ENCODE results near the gene TPM4. TPM values are rescaled to one million over a fixed set of nuclear protein-coding genes. Genes with fewer than 3 reads are reported as not detected.

TPM4 gene
- polyA plus RNA-seq, 4 donors: 135 to 238 (median 159) TPM

GRCh38 chr19:16060294-16060693 lies 16.0 kb upstream of the TPM4 start:
- no peak for FAIRE-seq
- Histone ChIP-seq H3K9me3 (ENCODE audit: control insufficient read depth in 2 of 2, insufficient read depth in 1 of 2, low read depth in 1 of 2, low read length in 1 of 2) (peaks cover 0 to 17% of the 10 kb centered on the region in 2 donors), H3K27ac (ENCODE audit: low read depth in 1 of 3, low read length in 2 of 3) (no peak overlapping the region), H3K27me3 (ENCODE audit: control insufficient read depth in 3 of 3, insufficient read depth in 3 of 3, low read length in 3 of 3) (no peaks in the 10 kb centered on the region), H3K36me3 (ENCODE audit: control insufficient read depth in 3 of 3, insufficient read depth in 2 of 3, low read depth in 1 of 3, low read length in 3 of 3) (no peaks in the 10 kb centered on the region), H3K4me3 (ENCODE audit: low read depth in 1 of 3, low read length in 3 of 3) (no peak overlapping the region), H3K4me1 (ENCODE audit: control insufficient read depth in 3 of 3, insufficient read depth in 2 of 3, low read depth in 1 of 3, low read length in 2 of 3) (no peaks in the 10 kb centered on the region)
- 14 to 51% (median 15%) methylated on average over 2 of the region's 2 CpGs for WGBS, 3 donors
- no peak for DNase-seq

GRCh38 chr19:16061943-16062342 lies 14.4 kb upstream of the TPM4 start:
- no peaks in the 10 kb centered on the region for H3K27me3 ChIP-seq (ENCODE audit: control insufficient read depth in 3 of 3, insufficient read depth in 3 of 3, low read length in 3 of 3)
- DNase-seq: no peak
- peaks cover 0 to 15% of the 10 kb centered on the region in 2 donors for H3K9me3 ChIP-seq (ENCODE audit: control insufficient read depth in 2 of 2, insufficient read depth in 1 of 2, low read depth in 1 of 2, low read length in 1 of 2)
- no peaks in the 10 kb centered on the region for H3K4me1 ChIP-seq (ENCODE audit: control insufficient read depth in 3 of 3, insufficient read depth in 2 of 3, low read depth in 1 of 3, low read length in 2 of 3)
- H3K27ac ChIP-seq (ENCODE audit: low read depth in 1 of 3, low read length in 2 of 3): no peak overlapping the region
- no peaks in the 10 kb centered on the region for H3K36me3 ChIP-seq (ENCODE audit: control insufficient read depth in 3 of 3, insufficient read depth in 2 of 3, low read depth in 1 of 3, low read length in 3 of 3)
- WGBS, 3 donors: 50 to 77% (median 62%) methylated on average over 4 of the region's 4 CpGs
- H3K4me3 ChIP-seq (ENCODE audit: low read depth in 1 of 3, low read length in 3 of 3): no peak overlapping the region
- FAIRE-seq: no peak

GRCh38 chr19:16062789-16063188 lies 13.5 kb upstream of the TPM4 start:
- WGBS, 3 donors: 59 to 80% (median 71%) methylated on average over 2 of the region's 2 CpGs
- Histone ChIP-seq H3K27me3 (ENCODE audit: control insufficient read depth in 3 of 3, insufficient read depth in 3 of 3, low read length in 3 of 3) (no peaks in the 10 kb centered on the region), H3K36me3 (ENCODE audit: control insufficient read depth in 3 of 3, insufficient read depth in 2 of 3, low read depth in 1 of 3, low read length in 3 of 3) (no peaks in the 10 kb centered on the region), H3K27ac (ENCODE audit: low read depth in 1 of 3, low read length in 2 of 3) (no peak overlapping the region), H3K4me3 (ENCODE audit: low read depth in 1 of 3, low read length in 3 of 3) (no peak overlapping the region), H3K4me1 (ENCODE audit: control insufficient read depth in 3 of 3, insufficient read depth in 2 of 3, low read depth in 1 of 3, low read length in 2 of 3) (no peaks in the 10 kb centered on the region), H3K9me3 (ENCODE audit: control insufficient read depth in 2 of 2, insufficient read depth in 1 of 2, low read depth in 1 of 2, low read length in 1 of 2) (peaks cover 0 to 15% of the 10 kb centered on the region in 2 donors)
- FAIRE-seq (no peak), DNase-seq (peak; percentile 65 to 68)

GRCh38 chr19:16064209-16064889 lies 11.9 kb upstream of the TPM4 start:
- Histone ChIP-seq H3K36me3 (ENCODE audit: control insufficient read depth in 3 of 3, insufficient read depth in 2 of 3, low read depth in 1 of 3, low read length in 3 of 3) (no peaks in the 10 kb centered on the region), H3K9me3 (ENCODE audit: control insufficient read depth in 2 of 2, insufficient read depth in 1 of 2, low read depth in 1 of 2, low read length in 1 of 2) (peaks cover 0 to 15% of the 10 kb centered on the region in 2 donors), H3K27me3 (ENCODE audit: control insufficient read depth in 3 of 3, insufficient read depth in 3 of 3, low read length in 3 of 3) (no peaks in the 10 kb centered on the region), H3K4me1 (ENCODE audit: control insufficient read depth in 3 of 3, insufficient read depth in 2 of 3, low read depth in 1 of 3, low read length in 2 of 3) (no peaks in the 10 kb centered on the region), H3K4me3 (ENCODE audit: low read depth in 1 of 3, low read length in 3 of 3) (no peak overlapping the region), H3K27ac (ENCODE audit: low read depth in 1 of 3, low read length in 2 of 3) (no peak overlapping the region)
- 91 to 95% (median 92%) methylated on average over 16 of the region's 16 CpGs for WGBS, 3 donors
- DNase-seq (no peak), FAIRE-seq (no peak)

GRCh38 chr19:16066611-16067104 lies 9.6 kb upstream of the TPM4 start:
- DNase-seq: peak in 1 of 2 donors; percentile 86
- FAIRE-seq: no peak
- H3K4me1 ChIP-seq (ENCODE audit: control insufficient read depth in 3 of 3, insufficient read depth in 2 of 3, low read depth in 1 of 3, low read length in 2 of 3): peaks cover 6 to 20% (median 8%) of the 10 kb centered on the region in 3 donors
- H3K27ac ChIP-seq (ENCODE audit: low read depth in 1 of 3, low read length in 2 of 3): peak overlapping the region in 1 of 3 donors; percentile 85
- no peak overlapping the region for H3K4me3 ChIP-seq (ENCODE audit: low read depth in 1 of 3, low read length in 3 of 3)
- H3K9me3 ChIP-seq (ENCODE audit: control insufficient read depth in 2 of 2, insufficient read depth in 1 of 2, low read depth in 1 of 2, low read length in 1 of 2): peaks cover 0 to 3% of the 10 kb centered on the region in 2 donors
- peaks cover 0 to 2% (median 0%) of the 10 kb centered on the region in 3 donors for H3K36me3 ChIP-seq (ENCODE audit: control insufficient read depth in 3 of 3, insufficient read depth in 2 of 3, low read depth in 1 of 3, low read length in 3 of 3)
- no peaks in the 10 kb centered on the region for H3K27me3 ChIP-seq (ENCODE audit: control insufficient read depth in 3 of 3, insufficient read depth in 3 of 3, low read length in 3 of 3)
- 21 to 30% (median 25%) methylated on average over 6 of the region's 6 CpGs for WGBS, 3 donors

- Histone ChIP-seq H3K36me3 (ENCODE audit: control insufficient read depth in 3 of 3, insufficient read depth in 2 of 3, low read depth in 1 of 3, low read length in 3 of 3) (peaks cover 0 to 3% (median 0%) of the 10 kb centered on the region in 3 donors), H3K27me3 (ENCODE audit: control insufficient read depth in 3 of 3, insufficient read depth in 3 of 3, low read length in 3 of 3) (no peaks in the 10 kb centered on the region), H3K9me3 (ENCODE audit: control insufficient read depth in 2 of 2, insufficient read depth in 1 of 2, low read depth in 1 of 2, low read length in 1 of 2) (peaks cover 0 to 3% of the 10 kb centered on the region in 2 donors), H3K27ac (ENCODE audit: low read depth in 1 of 3, low read length in 2 of 3) (peak overlapping the region in 2 of 3 donors; percentile 34 to 85), H3K4me3 (ENCODE audit: low read depth in 1 of 3, low read length in 3 of 3) (peak overlapping the region in 2 of 3 donors; percentile 4 to 12), H3K4me1 (ENCODE audit: control insufficient read depth in 3 of 3, insufficient read depth in 2 of 3, low read depth in 1 of 3, low read length in 2 of 3) (peaks cover 6 to 24% (median 8%) of the 10 kb centered on the region in 3 donors)
- DNase-seq: peak in 1 of 2 donors; percentile 37
- FAIRE-seq: no peak
- 65 to 69% (median 68%) methylated on average over 38 to 40 of the region's 40 CpGs for WGBS, 3 donors
Observed at GRCh38 chr19:16067205-16067938, 8.9 kb upstream of the TPM4 start.

GRCh38 chr19:16068696-16069259 lies 7.5 kb upstream of the TPM4 start:
- H3K4me1 ChIP-seq (ENCODE audit: control insufficient read depth in 3 of 3, insufficient read depth in 2 of 3, low read depth in 1 of 3, low read length in 2 of 3): peaks cover 6 to 24% (median 8%) of the 10 kb centered on the region in 3 donors
- WGBS, 3 donors: 81 to 89% (median 85%) methylated on average over 10 of the region's 10 CpGs

GRCh38 chr19:16069813-16070365 lies 6.4 kb upstream of the TPM4 start:
- no peak overlapping the region for H3K4me3 ChIP-seq (ENCODE audit: low read depth in 1 of 3, low read length in 3 of 3)

More at GRCh38 chr19:16068696-16069259, 7.5 kb upstream of the TPM4 start:
- FAIRE-seq: no peak
- H3K36me3 ChIP-seq (ENCODE audit: control insufficient read depth in 3 of 3, insufficient read depth in 2 of 3, low read depth in 1 of 3, low read length in 3 of 3): peaks cover 0 to 3% (median 0%) of the 10 kb centered on the region in 3 donors
- no peaks in the 10 kb centered on the region for H3K27me3 ChIP-seq (ENCODE audit: control insufficient read depth in 3 of 3, insufficient read depth in 3 of 3, low read length in 3 of 3)
- no peak overlapping the region for H3K4me3 ChIP-seq (ENCODE audit: low read depth in 1 of 3, low read length in 3 of 3)
- DNase-seq: no peak
- H3K9me3 ChIP-seq (ENCODE audit: control insufficient read depth in 2 of 2, insufficient read depth in 1 of 2, low read depth in 1 of 2, low read length in 1 of 2): no peaks in the 10 kb centered on the region
- H3K27ac ChIP-seq (ENCODE audit: low read depth in 1 of 3, low read length in 2 of 3): peak overlapping the region in 2 of 3 donors; percentile 6 to 95

More at GRCh38 chr19:16069813-16070365, 6.4 kb upstream of the TPM4 start:
- Histone ChIP-seq H3K4me1 (ENCODE audit: control insufficient read depth in 3 of 3, insufficient read depth in 2 of 3, low read depth in 1 of 3, low read length in 2 of 3) (peaks cover 6 to 24% (median 8%) of the 10 kb centered on the region in 3 donors), H3K36me3 (ENCODE audit: control insufficient read depth in 3 of 3, insufficient read depth in 2 of 3, low read depth in 1 of 3, low read length in 3 of 3) (peaks cover 0 to 3% (median 0%) of the 10 kb centered on the region in 3 donors), H3K27me3 (ENCODE audit: control insufficient read depth in 3 of 3, insufficient read depth in 3 of 3, low read length in 3 of 3) (no peaks in the 10 kb centered on the region), H3K9me3 (ENCODE audit: control insufficient read depth in 2 of 2, insufficient read depth in 1 of 2, low read depth in 1 of 2, low read length in 1 of 2) (no peaks in the 10 kb centered on the region), H3K27ac (ENCODE audit: low read depth in 1 of 3, low read length in 2 of 3) (peak overlapping the region; percentile 91 to 97 (median 95))
- WGBS, 3 donors: 73 to 78% (median 75%) methylated on average over 10 of the region's 10 CpGs
- FAIRE-seq: no peak
- no peak for DNase-seq

Measured in small intestine (tissue), 7 donors.